VCaP (cell line): ENCODE results near the gene KRTAP5-9.
"Not testable (repeated sequence)": the region's sequence is repeated elsewhere in the genome, so short reads cannot be mapped to it uniquely, and the experiment has no call there.

Experiments
- H3K27ac ChIP-seq: fragments of 450-650 bp; 2 replicates; pipeline ENCODE4 v1.5.1; 2017
- TF ChIP-seq, protein P1 (sequence below): fragments of 450-650 bp; conservative IDR thresholded peaks from 2 replicates; pipeline ENCODE4 v1.5.1; 2017; ENCODE audit warnings: mild to moderate bottlenecking, moderate library complexity

KRTAP5-9 gene

DNA sequence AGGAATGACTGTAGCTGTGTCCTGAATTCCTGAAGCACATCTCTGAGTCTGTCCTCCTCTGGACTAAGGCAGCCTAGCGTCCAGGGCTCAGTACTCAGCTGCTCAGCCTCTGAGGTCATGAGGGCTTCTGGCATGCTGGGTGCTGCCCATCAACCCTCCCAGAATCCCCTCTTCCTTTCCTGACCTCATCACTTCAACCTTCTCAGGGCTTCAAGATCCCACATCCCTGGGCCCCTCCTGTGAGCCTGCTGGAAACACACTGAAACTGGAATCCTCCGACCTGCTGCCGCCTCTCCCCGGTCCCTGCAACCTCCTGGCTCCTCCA lies 9.6 kb upstream of the KRTAP5-9 start:
- H3K27ac ChIP-seq = no peak overlapping the region
- TF ChIP-seq, protein P1, sequence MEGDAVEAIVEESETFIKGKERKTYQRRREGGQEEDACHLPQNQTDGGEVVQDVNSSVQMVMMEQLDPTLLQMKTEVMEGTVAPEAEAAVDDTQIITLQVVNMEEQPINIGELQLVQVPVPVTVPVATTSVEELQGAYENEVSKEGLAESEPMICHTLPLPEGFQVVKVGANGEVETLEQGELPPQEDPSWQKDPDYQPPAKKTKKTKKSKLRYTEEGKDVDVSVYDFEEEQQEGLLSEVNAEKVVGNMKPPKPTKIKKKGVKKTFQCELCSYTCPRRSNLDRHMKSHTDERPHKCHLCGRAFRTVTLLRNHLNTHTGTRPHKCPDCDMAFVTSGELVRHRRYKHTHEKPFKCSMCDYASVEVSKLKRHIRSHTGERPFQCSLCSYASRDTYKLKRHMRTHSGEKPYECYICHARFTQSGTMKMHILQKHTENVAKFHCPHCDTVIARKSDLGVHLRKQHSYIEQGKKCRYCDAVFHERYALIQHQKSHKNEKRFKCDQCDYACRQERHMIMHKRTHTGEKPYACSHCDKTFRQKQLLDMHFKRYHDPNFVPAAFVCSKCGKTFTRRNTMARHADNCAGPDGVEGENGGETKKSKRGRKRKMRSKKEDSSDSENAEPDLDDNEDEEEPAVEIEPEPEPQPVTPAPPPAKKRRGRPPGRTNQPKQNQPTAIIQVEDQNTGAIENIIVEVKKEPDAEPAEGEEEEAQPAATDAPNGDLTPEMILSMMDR = no peak

DNA sequence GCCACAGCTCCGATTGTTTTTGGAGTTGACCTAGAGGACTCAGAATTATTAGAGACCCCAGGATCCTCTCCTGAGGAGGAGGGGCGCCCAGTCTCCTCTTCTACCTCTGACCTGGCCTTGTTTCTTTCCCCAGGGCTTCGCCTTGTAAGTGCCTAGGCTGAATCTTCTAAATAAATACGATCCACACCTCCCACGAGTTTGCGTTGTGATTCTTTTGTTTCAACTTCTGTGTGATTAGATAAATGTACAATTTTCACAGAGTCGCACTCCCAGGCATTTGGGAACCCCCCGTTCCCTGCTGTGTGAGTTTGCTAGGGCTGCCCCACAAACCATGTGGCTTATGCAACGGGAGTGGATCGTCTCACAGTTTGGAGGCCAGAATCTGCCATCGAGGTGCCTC lies 9.2 kb upstream of the KRTAP5-9 start:
- H3K27ac ChIP-seq = no peak overlapping the region
- TF ChIP-seq, protein P1 = no peak

DNA sequence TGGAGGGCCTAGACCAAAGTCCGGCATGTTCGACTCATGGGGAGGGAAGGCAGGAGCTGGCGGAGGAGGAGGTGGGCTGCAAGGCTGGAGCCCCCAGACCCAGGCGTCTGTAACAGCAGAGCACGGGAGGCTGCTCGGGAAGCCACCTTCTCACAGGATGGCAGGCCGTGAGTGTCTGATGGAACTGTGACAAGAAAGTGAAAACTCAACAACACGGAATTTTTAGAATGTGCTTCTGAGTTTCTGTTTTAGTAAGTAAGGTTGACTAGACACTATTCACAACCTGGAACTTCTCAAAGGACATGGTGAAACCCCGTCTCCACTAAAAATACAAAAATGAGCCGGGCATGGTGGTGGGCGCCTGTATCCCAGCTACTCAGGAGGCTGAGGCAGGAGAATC lies 8.2 kb upstream of the KRTAP5-9 start:
- not testable (repeated sequence) for H3K27ac ChIP-seq

DNA sequence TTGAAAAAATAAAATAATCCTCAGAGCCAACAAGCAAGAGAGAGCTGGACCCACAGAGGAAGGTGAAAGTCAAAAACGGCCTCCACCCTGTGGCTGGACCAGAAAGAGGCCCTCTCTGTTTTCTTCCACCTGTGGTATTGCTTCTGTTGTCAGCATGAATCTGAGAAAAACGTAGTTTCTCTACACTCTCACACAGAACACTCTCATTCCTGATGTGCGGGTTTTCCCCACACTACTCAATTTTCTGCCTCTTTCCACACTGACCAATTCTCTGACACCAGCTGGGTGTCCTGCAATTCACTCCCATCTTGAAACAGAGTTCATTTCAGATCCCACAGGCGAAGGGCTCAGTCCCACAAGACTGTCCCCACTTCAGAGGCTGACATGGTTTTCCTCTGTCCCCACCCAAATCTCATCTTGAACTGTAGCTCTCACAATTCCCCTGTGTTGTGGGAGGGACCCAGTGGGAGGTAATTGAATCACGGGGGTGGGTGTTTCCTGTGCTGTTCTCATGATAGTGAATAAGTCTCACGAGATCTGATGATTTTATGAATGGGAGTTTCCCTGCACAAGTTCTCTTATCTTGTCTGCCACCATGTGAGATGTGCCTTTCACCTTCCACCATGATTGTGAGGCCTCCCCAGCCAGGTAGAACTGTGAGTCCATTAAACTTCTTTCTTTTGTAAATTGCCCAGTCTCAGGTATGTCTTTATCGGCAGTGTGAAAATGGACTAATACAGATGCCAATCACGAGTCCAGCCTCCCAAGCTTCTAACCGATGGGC lies 7.5 kb upstream of the KRTAP5-9 start:
- not testable (repeated sequence) for H3K27ac ChIP-seq

DNA sequence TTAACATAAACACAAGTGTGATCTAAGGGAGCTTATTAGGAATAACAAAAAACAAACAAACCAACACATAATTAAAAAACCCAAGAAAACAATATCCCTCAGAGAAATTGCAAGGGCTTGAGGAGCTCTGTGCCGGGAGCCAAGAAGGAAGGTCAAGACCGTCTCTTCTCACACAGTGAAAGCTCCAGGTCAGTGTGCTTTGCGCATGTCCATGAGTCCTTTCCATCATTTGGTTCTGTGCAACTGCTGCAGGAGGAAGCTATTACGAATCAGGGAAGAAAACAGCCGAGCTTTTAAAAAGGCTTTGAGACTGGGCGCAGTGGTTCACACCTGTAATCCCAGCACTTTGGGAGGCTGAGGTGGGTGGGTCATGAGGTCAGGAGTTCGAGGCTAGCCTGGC lies 5.8 kb upstream of the KRTAP5-9 start:
- H3K27ac ChIP-seq = no peak overlapping the region
- TF ChIP-seq, protein P1 = no peak

DNA sequence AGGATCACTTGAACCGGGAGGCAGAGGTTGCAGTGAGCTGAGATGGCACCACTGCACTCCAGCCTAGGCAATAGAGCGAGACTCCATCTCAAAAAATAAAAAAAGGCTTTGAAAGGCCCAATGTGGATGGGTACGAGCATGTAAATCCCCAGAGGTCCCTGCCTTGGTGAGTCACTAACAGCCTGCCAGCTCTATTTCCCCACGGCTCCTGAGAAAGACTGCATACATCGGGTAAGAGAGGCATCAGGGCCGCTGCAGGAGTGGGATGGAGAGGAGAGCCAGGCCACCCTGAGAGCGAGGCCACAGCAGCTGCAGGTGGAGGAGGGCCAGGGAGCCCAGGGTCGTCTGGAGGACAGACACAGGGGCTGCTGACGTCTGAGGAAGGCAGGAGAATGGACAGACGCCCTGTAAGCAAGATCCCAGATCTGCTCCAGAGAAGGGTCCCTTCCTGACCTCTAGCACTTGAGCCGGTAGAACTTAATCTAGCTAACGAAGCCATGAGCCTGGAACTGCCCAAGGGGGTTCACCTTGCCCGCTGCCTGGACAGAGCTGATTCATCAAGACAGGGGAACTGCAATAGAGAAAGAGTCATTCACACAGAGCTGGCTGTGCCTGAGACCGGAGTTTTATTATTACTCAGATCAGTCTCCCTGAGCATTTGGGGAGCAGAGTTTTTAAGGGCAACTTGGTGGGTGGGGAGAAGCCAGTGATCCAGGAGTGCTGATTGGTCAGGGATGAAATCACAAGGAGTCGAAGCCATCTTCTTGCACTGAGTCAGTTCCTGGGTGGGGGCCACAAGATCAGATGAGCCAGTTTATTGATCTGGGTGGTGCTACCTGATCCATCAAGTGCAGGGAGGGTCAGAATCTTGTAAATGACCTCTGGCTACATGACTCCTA lies 5.1 kb upstream of the KRTAP5-9 start:
- TF ChIP-seq, protein P1 = no peak
- H3K27ac ChIP-seq = no peak overlapping the region

DNA sequence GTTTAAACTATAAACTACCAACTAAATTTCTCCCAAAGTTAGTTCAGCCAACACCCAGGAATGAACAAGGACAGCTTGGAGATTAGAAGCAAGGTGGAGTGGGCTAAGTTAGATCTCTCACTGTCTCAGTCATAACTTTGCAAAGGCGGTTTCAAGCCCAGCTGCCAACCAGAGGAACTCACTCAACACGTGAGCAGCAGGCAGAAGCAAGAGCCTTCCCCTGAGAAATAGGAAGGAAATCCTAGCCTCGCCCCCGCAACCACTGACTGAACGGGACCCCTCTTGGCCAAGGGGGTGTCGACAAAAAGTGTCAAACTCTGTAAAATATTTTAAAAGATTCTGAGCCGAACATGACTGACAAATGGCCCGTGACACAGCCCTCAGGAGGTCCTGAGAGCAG lies 4.4 kb upstream of the KRTAP5-9 start:
- no peak overlapping the region for H3K27ac ChIP-seq
- TF ChIP-seq, protein P1 = no peak

DNA sequence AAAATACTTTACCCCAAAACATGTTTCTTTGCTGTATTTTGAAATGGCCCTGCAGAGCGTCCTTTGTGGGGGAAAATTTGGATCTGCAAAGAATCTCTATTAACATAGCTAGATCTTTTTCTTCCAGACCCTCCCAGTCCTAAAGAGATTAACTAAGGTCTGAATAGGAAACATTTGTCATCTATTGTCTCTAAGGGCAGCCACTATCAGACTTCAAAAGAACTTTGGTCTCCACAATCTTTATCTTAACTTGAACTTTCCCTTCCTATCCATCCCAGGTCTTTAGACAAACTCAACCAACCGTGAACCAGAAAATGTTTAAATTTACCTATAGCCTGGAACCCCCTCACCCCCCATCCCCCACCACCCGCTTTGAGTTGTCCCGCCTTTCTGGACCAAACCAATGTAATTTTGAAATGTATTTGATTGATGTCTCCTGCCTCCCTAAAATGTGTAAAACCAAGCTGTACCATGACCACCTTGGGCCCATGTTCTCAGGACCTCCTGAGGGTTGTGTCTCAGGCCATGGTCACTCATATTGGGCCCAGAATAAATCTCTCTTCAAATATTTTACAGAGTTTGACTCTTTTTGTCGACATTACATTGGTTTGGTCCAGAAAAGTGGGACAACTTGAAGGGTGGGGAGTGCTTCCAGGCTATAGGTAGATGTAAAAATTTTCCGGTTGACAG lies 3.5 kb upstream of the KRTAP5-9 start:
- no peak overlapping the region for H3K27ac ChIP-seq
- TF ChIP-seq, protein P1 = no peak
